Measurements from ENCODE around the gene ATXN1.

DNA sequence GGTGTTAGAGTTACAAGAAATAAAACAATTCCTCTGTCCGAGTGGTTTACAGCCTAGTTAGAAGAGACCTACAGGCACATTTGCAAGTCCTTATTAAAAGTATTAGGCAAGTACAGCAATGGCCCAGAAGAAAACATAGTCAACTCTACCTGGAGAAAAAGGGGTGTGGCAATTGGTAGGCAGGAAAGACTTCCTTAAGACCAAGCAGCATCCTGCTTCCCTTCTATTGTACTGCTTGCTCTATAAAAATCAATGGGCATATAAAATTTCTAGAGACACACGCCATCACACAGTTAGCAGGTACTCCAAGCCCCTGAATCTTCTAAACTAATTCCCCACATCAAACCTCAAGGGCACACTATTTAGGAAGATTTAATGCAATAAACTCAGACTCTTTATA lies 185.6 kb downstream of the ATXN1 start:
- TF ChIP-seq, protein P1, sequence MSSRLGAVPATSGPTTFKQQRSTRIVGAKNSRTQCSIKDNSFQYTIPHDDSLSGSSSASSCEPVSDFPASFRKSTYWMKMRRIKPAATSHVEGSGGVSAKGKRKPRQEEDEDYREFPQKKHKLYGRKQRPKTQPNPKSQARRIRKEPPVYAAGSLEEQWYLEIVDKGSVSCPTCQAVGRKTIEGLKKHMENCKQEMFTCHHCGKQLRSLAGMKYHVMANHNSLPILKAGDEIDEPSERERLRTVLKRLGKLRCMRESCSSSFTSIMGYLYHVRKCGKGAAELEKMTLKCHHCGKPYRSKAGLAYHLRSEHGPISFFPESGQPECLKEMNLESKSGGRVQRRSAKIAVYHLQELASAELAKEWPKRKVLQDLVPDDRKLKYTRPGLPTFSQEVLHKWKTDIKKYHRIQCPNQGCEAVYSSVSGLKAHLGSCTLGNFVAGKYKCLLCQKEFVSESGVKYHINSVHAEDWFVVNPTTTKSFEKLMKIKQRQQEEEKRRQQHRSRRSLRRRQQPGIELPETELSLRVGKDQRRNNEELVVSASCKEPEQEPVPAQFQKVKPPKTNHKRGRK (CRISPR knock-in tag; IDR thresholded peaks at IDR 0.05; ENCODE audit: borderline replicate concordance) = no peak
- TF ChIP-seq, protein P2, sequence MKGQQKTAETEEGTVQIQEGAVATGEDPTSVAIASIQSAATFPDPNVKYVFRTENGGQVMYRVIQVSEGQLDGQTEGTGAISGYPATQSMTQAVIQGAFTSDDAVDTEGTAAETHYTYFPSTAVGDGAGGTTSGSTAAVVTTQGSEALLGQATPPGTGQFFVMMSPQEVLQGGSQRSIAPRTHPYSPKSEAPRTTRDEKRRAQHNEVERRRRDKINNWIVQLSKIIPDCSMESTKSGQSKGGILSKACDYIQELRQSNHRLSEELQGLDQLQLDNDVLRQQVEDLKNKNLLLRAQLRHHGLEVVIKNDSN (CRISPR knock-in tag; IDR thresholded peaks at IDR 0.05) = no peak
- TF ChIP-seq, protein P3, sequence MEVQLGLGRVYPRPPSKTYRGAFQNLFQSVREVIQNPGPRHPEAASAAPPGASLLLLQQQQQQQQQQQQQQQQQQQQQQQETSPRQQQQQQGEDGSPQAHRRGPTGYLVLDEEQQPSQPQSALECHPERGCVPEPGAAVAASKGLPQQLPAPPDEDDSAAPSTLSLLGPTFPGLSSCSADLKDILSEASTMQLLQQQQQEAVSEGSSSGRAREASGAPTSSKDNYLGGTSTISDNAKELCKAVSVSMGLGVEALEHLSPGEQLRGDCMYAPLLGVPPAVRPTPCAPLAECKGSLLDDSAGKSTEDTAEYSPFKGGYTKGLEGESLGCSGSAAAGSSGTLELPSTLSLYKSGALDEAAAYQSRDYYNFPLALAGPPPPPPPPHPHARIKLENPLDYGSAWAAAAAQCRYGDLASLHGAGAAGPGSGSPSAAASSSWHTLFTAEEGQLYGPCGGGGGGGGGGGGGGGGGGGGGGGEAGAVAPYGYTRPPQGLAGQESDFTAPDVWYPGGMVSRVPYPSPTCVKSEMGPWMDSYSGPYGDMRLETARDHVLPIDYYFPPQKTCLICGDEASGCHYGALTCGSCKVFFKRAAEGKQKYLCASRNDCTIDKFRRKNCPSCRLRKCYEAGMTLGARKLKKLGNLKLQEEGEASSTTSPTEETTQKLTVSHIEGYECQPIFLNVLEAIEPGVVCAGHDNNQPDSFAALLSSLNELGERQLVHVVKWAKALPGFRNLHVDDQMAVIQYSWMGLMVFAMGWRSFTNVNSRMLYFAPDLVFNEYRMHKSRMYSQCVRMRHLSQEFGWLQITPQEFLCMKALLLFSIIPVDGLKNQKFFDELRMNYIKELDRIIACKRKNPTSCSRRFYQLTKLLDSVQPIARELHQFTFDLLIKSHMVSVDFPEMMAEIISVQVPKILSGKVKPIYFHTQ (CRISPR knock-in tag; IDR thresholded peaks at IDR 0.05) = no peak
- TF ChIP-seq, protein P4, sequence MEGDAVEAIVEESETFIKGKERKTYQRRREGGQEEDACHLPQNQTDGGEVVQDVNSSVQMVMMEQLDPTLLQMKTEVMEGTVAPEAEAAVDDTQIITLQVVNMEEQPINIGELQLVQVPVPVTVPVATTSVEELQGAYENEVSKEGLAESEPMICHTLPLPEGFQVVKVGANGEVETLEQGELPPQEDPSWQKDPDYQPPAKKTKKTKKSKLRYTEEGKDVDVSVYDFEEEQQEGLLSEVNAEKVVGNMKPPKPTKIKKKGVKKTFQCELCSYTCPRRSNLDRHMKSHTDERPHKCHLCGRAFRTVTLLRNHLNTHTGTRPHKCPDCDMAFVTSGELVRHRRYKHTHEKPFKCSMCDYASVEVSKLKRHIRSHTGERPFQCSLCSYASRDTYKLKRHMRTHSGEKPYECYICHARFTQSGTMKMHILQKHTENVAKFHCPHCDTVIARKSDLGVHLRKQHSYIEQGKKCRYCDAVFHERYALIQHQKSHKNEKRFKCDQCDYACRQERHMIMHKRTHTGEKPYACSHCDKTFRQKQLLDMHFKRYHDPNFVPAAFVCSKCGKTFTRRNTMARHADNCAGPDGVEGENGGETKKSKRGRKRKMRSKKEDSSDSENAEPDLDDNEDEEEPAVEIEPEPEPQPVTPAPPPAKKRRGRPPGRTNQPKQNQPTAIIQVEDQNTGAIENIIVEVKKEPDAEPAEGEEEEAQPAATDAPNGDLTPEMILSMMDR (IDR thresholded peaks at IDR 0.05) = no peak
- TF ChIP-seq NFE2L1 (CRISPR knock-in tag; IDR thresholded peaks at IDR 0.05) = no peak
- TF ChIP-seq, protein P5, sequence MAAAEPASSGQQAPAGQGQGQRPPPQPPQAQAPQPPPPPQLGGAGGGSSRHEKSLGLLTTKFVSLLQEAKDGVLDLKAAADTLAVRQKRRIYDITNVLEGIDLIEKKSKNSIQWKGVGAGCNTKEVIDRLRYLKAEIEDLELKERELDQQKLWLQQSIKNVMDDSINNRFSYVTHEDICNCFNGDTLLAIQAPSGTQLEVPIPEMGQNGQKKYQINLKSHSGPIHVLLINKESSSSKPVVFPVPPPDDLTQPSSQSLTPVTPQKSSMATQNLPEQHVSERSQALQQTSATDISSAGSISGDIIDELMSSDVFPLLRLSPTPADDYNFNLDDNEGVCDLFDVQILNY (CRISPR knock-in tag; IDR thresholded peaks at IDR 0.05) = no peak
- TF ChIP-seq, protein P6, sequence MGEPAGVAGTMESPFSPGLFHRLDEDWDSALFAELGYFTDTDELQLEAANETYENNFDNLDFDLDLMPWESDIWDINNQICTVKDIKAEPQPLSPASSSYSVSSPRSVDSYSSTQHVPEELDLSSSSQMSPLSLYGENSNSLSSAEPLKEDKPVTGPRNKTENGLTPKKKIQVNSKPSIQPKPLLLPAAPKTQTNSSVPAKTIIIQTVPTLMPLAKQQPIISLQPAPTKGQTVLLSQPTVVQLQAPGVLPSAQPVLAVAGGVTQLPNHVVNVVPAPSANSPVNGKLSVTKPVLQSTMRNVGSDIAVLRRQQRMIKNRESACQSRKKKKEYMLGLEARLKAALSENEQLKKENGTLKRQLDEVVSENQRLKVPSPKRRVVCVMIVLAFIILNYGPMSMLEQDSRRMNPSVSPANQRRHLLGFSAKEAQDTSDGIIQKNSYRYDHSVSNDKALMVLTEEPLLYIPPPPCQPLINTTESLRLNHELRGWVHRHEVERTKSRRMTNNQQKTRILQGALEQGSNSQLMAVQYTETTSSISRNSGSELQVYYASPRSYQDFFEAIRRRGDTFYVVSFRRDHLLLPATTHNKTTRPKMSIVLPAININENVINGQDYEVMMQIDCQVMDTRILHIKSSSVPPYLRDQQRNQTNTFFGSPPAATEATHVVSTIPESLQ (CRISPR knock-in tag; IDR thresholded peaks at IDR 0.05) = no peak
- no peak for TF ChIP-seq SP1 (CRISPR knock-in tag; conservative IDR thresholded peaks at IDR 0.05)
- no peak for TF ChIP-seq ESRRA (CRISPR knock-in tag; IDR thresholded peaks at IDR 0.05; ENCODE audit: borderline replicate concordance)
- no peak for TF ChIP-seq NR2C2 (CRISPR knock-in tag; IDR thresholded peaks at IDR 0.05)

Data from WTC11 (cell line).